ENCODE data around the gene FAM216B.
"Not testable (repeated sequence)": the region's sequence is repeated elsewhere in the genome, so short reads cannot be mapped to it uniquely, and the experiment has no call there.

Gene FAM216B

DNA sequence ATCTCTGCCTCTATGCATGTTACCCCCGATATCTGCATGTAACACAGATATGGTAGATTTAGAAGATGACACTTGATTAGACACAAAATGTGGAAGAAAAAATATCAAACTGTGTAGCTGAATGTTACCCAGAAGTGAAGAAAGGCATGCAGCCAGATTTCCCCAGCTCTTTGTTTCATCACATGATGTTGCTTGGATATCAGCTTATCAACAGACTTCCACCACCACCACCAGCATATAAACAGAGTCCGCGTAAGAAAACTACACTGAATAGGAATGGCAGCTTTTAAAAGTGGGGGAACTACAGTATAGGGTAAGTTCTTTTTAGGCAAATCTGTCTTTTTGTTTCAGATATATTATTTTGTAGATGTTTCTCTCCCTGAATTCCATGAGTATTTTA is at the start of gene FAM216B:
Gene FAM216B, plus strand, starts transcription at position 233 of the 400 bp plus-strand sequence. CDS start 2,484 bp downstream, outside the sequence.
- no peak for DNase-seq

DNA sequence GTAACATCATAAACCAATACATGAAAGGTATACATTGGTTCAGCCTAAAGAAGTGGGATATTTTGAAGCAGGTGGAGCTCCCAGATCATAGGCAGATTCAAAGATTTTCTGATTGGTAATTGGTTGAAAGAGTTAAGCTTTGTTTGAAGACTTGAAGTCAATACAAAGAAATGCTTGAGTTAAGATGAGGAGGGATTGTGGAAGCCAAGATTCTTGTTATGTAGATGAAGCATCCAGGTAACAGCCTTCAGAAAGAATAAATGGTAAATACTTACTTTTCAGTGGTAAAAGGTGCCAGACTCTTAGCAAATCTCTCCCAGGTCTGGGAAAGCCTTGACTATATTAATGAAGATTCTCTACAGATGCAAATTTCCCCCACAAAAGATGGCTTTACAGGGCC is 49.3 kb upstream of the FAM216B start:
- DNase-seq: no peak

DNA sequence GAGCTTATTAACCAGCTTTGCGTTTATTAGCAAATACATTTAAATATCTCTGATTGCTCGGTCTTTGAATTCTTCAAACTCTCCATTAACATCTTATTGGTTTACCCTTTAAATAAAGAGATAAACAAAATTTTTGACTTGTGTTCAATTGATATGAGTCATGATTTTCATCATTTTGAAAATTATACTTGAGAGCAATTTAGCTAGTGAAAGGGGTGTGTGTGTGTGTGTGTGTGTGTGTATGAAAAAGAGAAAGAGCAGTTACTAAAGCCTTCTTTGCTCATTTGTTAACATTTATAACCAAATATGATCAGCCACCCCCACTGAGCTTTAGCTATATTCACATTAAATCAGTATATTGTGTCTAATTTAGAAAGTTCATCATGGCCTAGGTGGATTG is 48.3 kb upstream of the FAM216B start:
- no peak for DNase-seq

DNA sequence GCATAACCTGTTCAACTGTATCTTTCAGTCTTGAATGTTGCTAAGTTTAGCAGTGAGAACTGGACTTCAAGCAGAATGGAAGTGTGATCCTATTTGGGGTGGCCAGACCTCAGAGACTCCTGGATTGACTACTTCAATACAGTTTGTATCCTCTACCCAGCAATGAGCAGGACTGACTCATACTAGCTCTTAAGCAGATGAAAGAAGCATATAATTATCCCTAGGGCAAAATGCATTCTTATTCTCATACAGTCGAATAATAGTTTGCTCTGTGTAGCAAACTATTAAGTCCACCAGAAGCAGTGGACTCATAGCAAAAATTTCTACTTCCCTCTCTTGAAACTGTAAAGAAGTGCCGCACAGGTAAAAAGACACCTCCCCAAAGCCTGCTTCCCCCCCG is 46.4 kb upstream of the FAM216B start:
- no peak for DNase-seq

DNA sequence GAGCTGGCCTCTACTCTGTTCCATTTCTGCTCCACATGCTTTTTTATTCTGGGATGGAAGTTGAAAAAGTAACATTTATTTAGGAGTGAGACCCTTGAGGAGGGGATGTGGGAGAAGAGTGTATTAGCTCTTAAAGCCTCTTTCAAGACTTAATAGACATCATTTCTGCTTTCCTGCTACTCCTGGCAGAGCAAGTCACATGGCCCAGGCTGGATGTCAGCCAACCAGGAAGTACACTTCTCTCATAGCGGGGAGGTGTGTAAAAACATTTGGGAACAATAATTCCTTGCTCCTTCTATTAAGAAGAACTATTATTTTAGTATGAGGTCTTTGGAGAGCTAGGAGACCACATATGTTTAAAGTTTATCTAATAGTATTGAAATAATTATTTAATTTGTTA is 40.6 kb upstream of the FAM216B start:
- DNase-seq: no peak

DNA sequence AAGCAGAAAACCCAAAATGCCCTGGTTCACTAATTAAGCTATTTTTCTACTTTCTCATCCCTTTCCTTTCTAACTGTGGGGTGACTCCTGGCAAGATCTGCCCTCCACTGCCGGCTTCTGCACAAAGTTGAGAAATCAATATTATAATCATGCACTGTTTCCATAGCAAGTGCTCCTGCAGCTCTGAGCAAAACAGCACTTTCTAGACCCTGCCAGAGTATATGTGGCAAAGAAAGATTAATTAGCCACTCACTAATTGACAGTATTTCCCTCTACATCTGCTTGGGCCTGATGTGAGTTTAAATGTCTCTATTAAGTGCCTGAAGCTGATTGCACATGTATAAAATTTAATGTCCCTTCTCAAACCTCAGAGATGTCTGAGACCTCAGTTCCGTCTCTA is 39.5 kb upstream of the FAM216B start:
- DNase-seq: no peak

DNA sequence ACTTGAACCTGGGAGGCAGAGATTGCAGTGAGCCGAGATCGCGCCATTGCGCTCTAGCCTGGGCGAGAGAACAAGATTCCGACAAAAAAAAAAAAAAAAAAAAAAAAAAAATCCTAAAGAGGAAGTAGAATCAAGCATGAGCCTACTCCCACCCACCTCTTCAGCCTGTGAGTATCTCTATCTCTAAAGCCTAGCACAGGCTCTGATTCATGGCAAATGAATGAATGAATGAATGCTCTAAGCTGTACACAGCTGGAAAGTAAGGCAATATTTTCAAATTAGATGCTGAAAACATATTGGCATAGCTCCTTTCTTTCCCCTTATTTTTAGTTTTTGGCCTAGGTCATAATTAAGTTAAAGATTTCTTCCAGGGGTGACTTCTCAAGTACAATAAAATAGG is 35.7 kb upstream of the FAM216B start:
- no peak for DNase-seq

DNA sequence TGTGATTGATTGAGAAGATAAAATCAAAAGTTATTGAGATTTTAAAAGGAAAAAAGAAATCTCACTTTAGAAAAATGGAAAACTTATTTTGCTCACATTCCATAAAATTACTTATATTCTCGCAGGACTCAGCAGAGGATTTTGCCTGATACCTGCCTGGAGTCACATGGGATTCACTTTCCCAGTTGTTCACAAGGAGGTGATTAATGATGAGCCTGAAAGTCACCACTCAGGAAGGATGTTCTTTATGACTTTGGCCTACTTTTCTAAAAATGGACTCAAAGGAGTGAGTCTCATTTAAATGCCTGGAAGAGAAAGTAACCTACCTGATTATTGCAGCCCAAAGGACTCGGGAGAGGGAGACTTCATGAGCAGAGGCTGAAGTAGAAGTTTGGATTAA is 34.5 kb upstream of the FAM216B start:
- DNase-seq: no peak

DNA sequence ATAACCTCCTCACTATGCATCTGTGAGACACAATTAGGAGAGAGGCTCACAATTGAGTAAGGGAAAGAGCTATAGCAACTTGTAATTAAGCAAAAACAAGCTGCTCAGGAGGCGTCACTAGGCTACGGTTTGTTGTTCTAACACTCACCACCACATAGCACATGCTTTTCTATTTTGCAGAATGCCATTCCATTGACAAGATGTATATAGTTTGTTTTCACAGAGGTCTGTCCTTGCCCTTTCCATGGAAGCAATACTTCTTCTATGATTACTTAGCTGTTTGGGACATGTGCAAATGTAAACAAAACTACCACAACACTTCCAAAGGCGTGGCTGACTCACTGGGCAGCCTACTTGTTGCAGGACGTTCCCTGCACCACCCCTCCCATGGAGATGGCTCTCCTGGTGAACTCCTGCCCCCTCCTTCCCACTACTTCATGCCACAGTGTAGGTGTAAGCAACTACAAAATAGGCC is 33.9 kb upstream of the FAM216B start:
- no peak for DNase-seq

DNA sequence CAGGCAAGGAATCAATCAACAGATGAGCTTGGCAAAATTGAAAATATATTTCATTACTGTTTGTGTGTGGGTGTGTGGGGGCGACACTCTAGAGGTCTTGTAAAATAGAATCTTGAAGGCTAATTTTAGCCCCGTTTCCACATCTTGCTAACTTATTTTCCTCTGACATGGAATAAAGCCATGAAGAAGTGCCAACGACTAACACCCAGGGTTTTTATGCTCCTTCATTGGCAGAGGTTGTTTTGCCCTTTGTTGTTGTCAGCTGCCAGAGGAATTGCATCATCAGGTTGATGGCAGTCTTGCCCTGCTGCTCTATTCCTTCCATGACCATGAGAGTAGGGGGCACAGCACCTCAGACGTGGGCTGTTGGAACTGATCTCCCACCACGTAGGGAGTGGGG is 30.6 kb upstream of the FAM216B start:
- DNase-seq: no peak

DNA sequence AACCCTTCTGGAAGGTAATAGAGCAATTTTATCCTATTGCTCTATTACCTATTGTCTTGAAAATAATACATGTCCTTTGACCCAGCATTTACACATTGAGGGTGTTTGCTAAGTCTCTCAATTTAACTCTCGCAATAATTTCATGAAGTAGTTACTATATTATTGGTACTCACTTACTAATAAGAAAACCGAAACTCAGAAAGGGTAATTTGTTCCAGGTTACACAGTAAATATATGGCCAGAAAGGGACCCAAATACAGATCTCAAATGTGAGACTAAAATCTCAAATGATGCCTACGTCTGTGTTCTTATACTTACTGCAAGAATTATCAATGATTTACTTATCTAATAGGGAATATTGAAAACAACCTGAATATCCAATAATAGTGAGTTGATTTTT is 29.7 kb upstream of the FAM216B start:
- DNase-seq: no peak

DNA sequence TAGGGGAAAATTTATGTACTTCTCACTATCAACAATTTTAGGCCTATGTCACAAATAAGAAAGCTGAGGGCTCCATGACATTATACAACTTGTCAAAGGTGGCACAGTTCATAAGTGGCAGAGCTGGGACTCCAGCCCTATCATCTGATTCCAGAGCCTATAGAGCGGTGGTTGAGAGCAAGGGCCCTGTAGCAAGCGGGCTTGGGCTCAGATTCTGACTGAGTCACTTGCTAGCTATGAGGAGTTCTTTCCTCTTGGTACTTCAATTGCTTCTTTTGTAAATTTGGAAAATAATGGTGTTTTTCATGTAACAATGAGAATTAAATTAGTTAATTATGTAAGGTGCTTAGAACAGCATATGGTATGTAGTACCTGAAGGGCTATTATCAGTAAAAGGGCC is 28.7 kb upstream of the FAM216B start:
- DNase-seq: no peak

DNA sequence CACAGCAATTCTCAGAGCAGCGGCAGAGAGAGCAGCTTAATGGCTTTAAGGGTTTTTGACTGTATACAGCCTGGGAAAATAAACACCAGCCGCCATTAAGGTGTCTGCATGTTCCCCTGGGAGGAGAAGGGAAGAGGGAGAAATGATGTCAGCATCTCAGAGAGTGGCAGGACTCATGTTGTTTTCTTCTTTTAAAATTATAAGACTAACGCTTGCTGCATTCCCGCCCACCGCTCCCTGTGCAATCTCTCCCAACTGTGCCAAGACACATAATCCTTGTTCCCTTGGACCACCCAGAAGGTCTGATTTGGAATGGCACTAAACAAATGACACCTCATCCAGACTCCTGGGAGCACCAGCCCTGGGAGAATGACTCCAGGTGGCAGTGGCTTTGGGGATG is 27.7 kb upstream of the FAM216B start:
- DNase-seq: no peak

DNA sequence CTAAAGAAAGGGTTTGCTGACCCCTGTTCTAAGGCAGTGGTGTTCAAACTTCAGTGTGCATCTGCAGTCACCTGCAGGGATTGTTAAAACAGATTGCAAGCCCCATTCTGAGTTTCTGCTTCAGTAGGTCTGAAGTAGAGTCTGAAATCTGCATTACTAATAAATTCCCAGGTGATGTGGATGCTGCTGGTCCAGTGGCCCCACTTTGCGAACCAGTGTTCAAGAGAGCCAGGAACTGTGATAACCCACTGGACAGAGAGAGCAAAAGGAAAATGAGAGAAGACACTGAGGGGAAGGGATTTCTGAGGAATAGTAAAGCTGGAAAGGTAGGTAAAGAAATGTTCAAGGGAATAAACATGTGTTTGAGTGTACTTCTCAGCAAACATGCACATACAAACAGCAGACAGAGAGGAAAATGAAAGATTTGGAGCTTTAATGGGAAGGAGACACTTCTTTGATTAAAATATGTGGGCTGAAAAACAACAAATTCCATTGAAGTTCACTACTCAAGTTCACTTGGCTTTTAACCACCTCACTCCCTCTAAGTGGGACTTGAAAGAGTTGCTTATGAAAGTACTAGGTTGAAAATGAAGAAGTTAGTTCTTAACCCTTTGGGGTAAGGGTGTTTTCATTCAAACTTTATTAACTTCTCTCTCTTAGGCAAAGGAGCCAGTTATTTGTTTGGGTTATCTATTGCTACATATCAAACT is 26.4 kb upstream of the FAM216B start:
- no peak for DNase-seq

DNA sequence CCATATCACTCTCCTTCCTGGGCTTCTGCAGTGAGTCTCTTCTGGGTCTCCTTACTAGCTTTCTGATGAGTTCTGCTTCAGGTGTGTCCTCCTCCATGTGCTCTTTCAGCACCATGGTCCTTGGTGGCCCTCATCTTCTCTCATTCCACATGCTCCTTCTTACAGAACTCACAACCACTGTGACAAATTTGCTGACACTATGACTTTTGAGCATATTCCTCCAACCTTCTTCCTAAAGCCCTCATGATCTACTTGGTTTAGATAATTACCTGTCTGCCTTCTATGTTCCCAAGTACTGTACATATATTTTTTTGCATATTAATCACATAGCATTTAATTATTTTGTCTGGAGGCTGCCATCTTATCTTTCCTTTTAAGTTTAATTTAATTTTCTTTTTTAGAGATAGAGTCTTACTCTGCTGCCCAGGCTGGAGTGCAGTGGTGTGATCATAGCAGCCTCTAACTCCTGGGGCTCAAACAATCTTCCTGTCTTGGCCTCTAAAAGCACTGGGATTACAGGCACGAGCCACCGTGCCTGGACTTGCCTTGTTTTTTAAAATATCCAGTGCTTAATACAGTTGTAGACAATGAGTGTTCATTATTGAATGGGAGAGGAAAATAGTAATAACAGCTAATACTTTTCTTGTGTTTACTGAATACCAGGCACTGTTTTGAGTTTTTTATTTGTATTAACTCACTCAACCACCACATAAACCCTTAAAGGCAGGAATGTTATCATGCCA is 23.5 kb upstream of the FAM216B start:
- no peak for DNase-seq

DNA sequence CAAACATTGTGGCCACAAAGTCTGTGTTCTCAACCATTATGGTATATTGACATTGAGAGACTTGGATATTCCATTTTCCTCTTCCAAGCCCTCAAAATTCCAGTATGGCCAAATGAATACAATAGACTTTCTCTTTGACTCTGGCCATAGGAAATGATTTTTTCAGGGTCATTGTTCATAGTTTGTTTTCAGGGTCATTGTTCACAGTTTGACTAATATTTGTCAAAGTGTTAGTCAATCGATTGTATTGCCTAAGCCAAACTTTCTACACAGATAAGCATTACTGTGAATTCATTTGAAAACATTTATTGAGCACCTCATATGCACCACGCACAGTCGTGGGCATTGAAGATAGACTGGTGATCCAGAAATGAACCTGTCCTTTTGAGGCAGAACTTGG is 22.9 kb upstream of the FAM216B start:
- DNase-seq: no peak

DNA sequence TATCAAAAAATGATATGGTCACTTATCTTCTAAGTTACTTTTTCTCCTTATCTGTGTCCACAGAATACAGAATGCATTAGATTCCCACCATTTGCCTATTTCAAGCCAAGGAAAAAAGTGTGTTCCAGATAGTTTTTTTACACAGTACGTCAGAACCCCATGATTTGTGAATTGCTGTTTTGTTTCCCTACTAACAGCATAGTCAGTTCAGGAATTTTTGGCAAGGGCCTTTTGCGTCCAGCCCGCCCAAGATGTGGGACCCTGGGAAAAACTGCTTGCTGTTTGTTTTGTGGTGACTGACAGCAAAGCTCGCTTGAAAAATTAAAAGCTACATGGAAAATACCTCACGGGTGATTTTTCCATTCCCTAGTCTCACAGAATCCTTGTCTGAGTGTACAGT is 20.4 kb upstream of the FAM216B start:
- no peak for DNase-seq

DNA sequence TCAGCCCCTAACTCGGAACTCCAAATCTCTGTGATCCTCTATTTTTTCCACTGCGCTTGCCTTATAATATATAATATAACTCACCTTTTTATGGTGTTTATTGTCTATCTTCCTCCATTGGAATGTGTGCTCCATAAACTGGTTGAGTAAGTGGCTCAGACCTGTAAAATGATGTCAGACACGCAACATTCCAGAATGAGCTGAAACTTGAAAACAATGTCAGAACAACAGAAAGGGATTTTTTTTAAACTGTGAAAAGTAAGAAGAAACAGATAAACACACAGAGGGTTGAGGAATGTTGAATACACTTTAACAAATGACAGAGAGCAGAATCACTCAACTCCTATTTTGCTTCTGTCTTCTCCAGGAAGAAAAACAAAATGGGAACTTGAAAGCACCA is 19.1 kb upstream of the FAM216B start:
- no peak for DNase-seq

DNA sequence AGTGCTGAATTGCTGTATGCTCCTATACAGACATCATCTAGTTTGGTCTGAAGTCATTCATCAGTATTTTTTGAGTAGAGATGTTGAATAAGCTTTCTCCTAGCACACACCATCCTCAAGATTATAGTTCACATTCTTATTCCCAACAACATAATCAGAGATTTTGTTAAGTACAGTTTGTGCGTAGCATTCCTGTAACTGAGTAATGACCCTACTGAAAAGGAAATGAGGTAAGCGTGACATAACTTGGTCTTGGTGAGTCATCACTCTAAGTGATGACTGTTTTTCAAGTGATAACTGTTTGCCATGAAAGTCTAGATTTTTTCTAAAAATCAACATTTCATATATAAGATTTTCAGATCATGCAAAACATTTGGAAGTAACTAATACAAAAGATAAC is 18.5 kb upstream of the FAM216B start:
- DNase-seq: no peak

DNA sequence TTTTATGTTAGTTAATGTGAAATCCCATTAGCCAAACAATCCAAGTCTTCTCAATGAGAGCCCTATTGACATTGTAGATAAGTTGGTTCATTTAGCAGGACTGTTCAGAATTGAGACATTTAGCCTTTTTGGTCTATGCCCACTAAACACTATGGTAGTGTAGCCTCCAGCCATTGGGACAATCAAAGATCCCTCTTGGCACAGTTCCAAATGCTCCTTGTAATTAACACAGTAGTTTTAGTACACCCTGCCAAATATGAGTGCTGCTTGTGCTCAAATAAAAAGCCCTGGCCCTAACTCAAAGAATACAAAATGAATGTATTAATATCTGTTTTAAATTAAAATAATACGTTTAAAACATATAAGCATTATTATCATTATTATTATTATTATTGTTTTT is 15.4 kb upstream of the FAM216B start:
- no peak for DNase-seq

DNA sequence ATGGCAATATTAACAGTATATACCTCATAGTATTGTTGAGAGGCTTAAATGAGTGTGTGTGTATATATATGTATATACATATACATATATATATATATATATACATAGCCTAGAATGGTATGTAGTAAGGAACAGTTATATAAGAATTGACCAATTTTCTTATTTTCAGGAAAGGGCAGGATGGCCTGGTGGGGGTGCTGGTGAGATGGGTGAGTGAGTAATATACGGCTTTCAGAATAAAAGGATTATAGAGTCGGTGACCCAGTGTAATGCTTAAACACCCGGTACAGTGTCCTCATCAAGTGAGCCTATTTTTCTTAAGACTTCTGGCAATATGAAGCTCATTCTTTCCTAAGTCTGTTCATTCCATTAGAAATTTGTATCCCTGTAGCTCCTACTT is 11.7 kb upstream of the FAM216B start:
- DNase-seq: no peak

DNA sequence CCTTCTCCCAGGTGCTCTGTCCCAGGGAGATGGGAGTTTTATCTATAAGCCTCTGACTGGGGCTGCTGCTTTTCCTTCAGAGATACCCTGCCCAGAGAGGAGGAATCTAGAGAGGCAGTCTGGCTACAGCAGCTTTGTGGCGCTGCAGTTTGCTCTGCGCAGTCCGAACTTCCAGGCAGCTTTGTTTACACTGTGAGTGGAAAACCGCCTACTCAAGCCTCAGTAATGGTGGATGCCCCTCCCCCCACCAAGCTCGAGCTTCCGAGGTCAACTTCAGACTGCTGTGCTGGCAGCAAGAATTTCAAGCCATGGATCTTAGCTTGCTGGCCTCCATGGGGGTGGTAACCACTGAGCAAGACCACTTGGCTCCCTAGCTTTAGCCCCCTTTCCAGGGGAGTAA is 4.8 kb upstream of the FAM216B start:
- not testable (repeated sequence) for DNase-seq

DNA sequence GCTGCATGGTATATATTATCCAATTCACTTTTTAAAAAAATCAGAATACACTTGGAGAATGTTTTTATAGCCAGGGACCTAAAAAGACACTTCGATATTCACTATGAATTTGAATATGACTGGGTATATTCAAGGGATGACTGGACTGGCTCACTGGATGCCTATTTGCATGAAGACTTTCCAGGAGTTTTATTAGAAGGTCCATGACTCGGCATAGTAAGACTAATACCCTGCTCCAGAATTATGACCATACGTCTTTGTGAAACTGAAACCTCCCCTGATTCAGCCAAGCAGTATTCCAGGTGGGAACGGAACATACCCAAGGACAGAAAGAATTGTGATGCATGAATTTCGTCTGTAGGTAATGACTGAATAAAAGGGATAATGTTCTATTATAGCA is 3.9 kb upstream of the FAM216B start:
- DNase-seq: no peak

DNA sequence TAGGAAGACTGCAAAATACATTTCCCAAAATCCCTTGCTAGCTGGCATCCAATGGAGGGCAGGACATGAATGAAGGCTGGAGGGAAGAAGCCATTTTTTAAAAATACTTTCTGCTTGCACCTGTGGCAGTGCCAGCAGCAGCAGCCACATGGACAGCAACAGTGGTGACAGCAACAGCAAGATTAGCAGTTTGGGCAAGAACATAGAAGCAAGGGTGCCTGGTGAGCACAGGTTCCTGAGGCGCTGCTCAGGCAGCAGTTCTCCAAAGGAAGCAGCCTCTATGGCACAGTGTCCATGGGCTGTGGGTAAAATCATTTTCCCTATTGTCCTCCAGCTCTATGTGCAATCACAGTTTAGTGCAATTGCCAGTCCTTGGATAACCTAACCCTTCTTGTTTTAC is 1.3 kb upstream of the FAM216B start:
- DNase-seq: no peak

DNA sequence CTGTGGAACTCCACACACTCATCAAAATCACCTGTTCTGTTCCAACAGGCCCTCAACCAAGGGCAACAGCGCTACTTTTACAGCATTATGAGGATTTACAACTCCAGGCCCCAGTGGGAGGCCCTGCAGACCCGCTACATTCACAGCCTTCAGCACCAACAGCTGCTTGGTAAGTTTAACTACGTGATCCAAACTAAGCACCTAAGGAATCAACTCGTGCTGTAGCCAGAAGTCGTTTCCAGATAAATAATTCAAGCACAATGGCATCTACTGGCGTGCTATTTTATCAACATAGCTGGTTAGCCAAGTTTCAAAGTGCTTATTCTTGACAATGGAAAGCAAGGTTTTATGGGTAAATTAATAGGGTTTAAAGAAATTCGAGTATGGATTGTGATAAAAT is 5.3 kb downstream of the FAM216B start:
- no peak for DNase-seq
